K562 (cell line): ENCODE results near the gene IGFL1. TPM values are rescaled to one million over a fixed set of nuclear protein-coding genes. Genes with fewer than 3 reads are reported as not detected.

ENCODE experiments used
- ARNT ChIP-seq, 2 experiments: fragments of 450-650 bp; IDR thresholded peaks; 2 replicates each; pipeline ENCODE4 v1.6.1; 2016; ENCODE audit warnings: mild to moderate bottlenecking in 1 of 2
- BRD4 ChIP-seq: fragments of 200-600 bp; sonication (generic); IDR thresholded peaks from 2 replicates; pipeline ENCODE4 v1.6.1; 2017; ENCODE audit warnings: inconsistent platforms
- BRD9 ChIP-seq: fragments of 450-650 bp; IDR thresholded peaks from 2 replicates; pipeline ENCODE4 v1.6.1; 2018; ENCODE audit warnings: low read depth; ENCODE audit not compliant: partially characterized antibody
- CBFA2T2 ChIP-seq: fragments of 450-650 bp; conservative IDR thresholded peaks from 2 replicates; pipeline ENCODE4 v1.6.1; 2017; ENCODE audit warnings: mild to moderate bottlenecking
- CTCF ChIP-seq, 3 experiments: IDR thresholded peaks in 2 of 3; conservative IDR thresholded peaks in 1 of 3; 2 replicates each; pipeline ENCODE4 v1.5.1; 2011 to 2012; ENCODE audit warnings: low read length in 3 of 3, mild to moderate bottlenecking in 3 of 3, control low read depth in 2 of 3, improper control_type of control experiment in 1 of 3, inconsistent platforms in 1 of 3, low read depth in 1 of 3, mixed read lengths in 1 of 3, moderate library complexity in 1 of 3; ENCODE audit not compliant: insufficient read depth in 2 of 3
- FIP1L1 ChIP-seq: fragments of 200-400 bp; formaldehyde crosslinking; IDR thresholded peaks from 2 replicates; pipeline ENCODE4 v1.6.1; 2018; ENCODE audit warnings: mild to moderate bottlenecking, low read depth, low read length; ENCODE audit not compliant: poor library complexity, severe bottlenecking
- FOXK2 ChIP-seq, 2 experiments: fragments of 450-650 bp; IDR thresholded peaks in 1 of 2; conservative IDR thresholded peaks in 1 of 2; 2 replicates each; pipeline ENCODE4 v1.6.1; 2016; ENCODE audit warnings: low read depth in 2 of 2, mild to moderate bottlenecking in 1 of 2
- FOXP1 ChIP-seq: sonication (generic); formaldehyde crosslinking; IDR thresholded peaks from 2 replicates; pipeline ENCODE4 v1.8.0; 2022; ENCODE audit warnings: mild to moderate bottlenecking, missing genetic modification reagents
- GATAD2B ChIP-seq: fragments of 450-650 bp; IDR thresholded peaks from 2 replicates; pipeline ENCODE4 v1.6.1; 2017; ENCODE audit warnings: mild to moderate bottlenecking, borderline replicate concordance
- GTF2E2 ChIP-seq: fragments of 200-800 bp; sonication (Bioruptor generic); IDR thresholded peaks from 2 replicates; pipeline ENCODE4 v1.6.1; 2016; ENCODE audit warnings: missing genetic modification characterization, missing compliant biosample characterization
- HOXB6 ChIP-seq: fragments of 250-450 bp; sonication (Bioruptor Pico); IDR thresholded peaks from 2 replicates; pipeline ENCODE4 v1.5.1; 2022; ENCODE audit warnings: mild to moderate bottlenecking, borderline replicate concordance
- KLF16 ChIP-seq: IDR thresholded peaks from 2 replicates; pipeline ENCODE4 v1.6.1; 2016; ENCODE audit warnings: antibody characterized with exemption
- MAX ChIP-seq: sonication (generic); formaldehyde crosslinking; IDR thresholded peaks from 2 replicates; pipeline ENCODE4 v1.9.0; 2022; ENCODE audit warnings: mild to moderate bottlenecking, missing genetic modification reagents
- PHB2 ChIP-seq: fragments of 450-650 bp; IDR thresholded peaks from 2 replicates; pipeline ENCODE4 v1.6.1; 2017; ENCODE audit warnings: low read depth
- PPARD ChIP-seq: fragments of 250-450 bp; sonication (Bioruptor Pico); IDR thresholded peaks from 2 replicates; pipeline ENCODE4 v1.8.0; 2022; ENCODE audit warnings: inconsistent platforms, mild to moderate bottlenecking, moderate library complexity
- RFX5 ChIP-seq: IDR thresholded peaks from 2 replicates; pipeline ENCODE4 v1.6.1; 2011; ENCODE audit warnings: low read depth, mild to moderate bottlenecking, improper control_type of control experiment, low read length
- SMAD1 ChIP-seq: fragments of 150-350 bp; IDR thresholded peaks from 2 replicates; pipeline ENCODE4 v1.6.1; 2014; ENCODE audit warnings: low read length, low read depth; ENCODE audit not compliant: partially characterized antibody
- SMARCB1 ChIP-seq: IDR thresholded peaks from 2 replicates; pipeline ENCODE4 v1.6.1; 2011; ENCODE audit warnings: improper control_type of control experiment, low read depth; ENCODE audit not compliant: insufficient read length
- TEAD2 ChIP-seq: fragments of 450-650 bp; IDR thresholded peaks from 2 replicates; pipeline ENCODE4 v1.6.1; 2016; ENCODE audit warnings: missing genetic modification characterization, control low read depth, missing compliant biosample characterization
- ZNF395 ChIP-seq: fragments of 200-800 bp; sonication (Bioruptor generic); IDR thresholded peaks from 2 replicates; pipeline ENCODE4 v1.6.1; 2017; ENCODE audit warnings: missing genetic modification characterization, missing compliant biosample characterization
- ZNF75A ChIP-seq: fragments of 450-650 bp; formaldehyde crosslinking; IDR thresholded peaks from 2 replicates; pipeline ENCODE4 v1.4.0; 2020; ENCODE audit warnings: mild to moderate bottlenecking
- polyA plus RNA-seq, 8 experiments: library from polyadenylated mRNA; depleted of rRNA in 4 of 8; stranded (reverse) in 5 of 8; unstranded in 3 of 8; fragments of >200 nt; fragmentation: Nextera tagmentation in 2 of 8; fragmentation: Illumina TruSeq in 1 of 8; extraction: Ambion mirVana in 2 of 8; extraction: Trizol in 1 of 8; gene quantifications; 2 replicates each; pipeline versions ENCODE4 v1.2.1 to v1.2.3, GENCODE V29; 2011 to 2014; ENCODE audit warnings: inconsistent platforms in 1 of 8, missing spikeins in 1 of 8
- total RNA-seq, 7 experiments: library from RNA; depleted of rRNA in 6 of 7; stranded (reverse); fragments of >200 nt in 6 of 7; fragmentation: Illumina TruSeq in 2 of 7; extraction: Trizol in 2 of 7; gene quantifications; 2 replicates each; pipeline versions ENCODE4 v1.2.1 to v1.2.3, GENCODE V29; 2011 to 2021; ENCODE audit warnings: low replicate concordance in 1 of 7
- TF ChIP-seq, protein P1 (sequence below): sonication (generic); formaldehyde crosslinking; IDR thresholded peaks from 2 replicates; pipeline ENCODE4 v1.4.0; 2020; ENCODE audit warnings: mild to moderate bottlenecking, missing genetic modification reagents
- TF ChIP-seq, protein P2 (sequence below): sonication (generic); IDR thresholded peaks from 2 replicates; pipeline ENCODE4 v1.6.1; 2016

Gene IGFL1
- total and polyA plus RNA-seq, 9 of the 15 experiments (the other 6 are each of a cell fraction or from before 2014, with no cell fraction given) = not detected

- TF ChIP-seq CBFA2T2 = peak; percentile 72
- no peak for TF ChIP-seq MAX (CRISPR knock-in tag)
- no peak for TF ChIP-seq GATAD2B
- TF ChIP-seq ZNF395 = peak; percentile 80
- TF ChIP-seq ZNF75A (CRISPR knock-in tag) = peak; percentile 56; the same call in 1 of the 2 replicates
- no peak for TF ChIP-seq PHB2
- no peak for TF ChIP-seq FOXP1
- TF ChIP-seq KLF16 = peak; percentile 15; the same call in 1 of the 2 replicates
- TF ChIP-seq ARNT (IDR thresholded peaks at IDR 0.05) = peak in 1 of 2 experiments; percentile 87; a peak in 1 of 4 replicates
- TF ChIP-seq HOXB6 (CRISPR knock-in tag) = no peak
- TF ChIP-seq TEAD2 (tag) = no peak
- peak; percentile 78; the same call in 1 of the 2 replicates for TF ChIP-seq GTF2E2 (tag)
- TF ChIP-seq BRD9 = no peak
- TF ChIP-seq BRD4 = no peak
- no peak for TF ChIP-seq FIP1L1
- TF ChIP-seq, protein P1, sequence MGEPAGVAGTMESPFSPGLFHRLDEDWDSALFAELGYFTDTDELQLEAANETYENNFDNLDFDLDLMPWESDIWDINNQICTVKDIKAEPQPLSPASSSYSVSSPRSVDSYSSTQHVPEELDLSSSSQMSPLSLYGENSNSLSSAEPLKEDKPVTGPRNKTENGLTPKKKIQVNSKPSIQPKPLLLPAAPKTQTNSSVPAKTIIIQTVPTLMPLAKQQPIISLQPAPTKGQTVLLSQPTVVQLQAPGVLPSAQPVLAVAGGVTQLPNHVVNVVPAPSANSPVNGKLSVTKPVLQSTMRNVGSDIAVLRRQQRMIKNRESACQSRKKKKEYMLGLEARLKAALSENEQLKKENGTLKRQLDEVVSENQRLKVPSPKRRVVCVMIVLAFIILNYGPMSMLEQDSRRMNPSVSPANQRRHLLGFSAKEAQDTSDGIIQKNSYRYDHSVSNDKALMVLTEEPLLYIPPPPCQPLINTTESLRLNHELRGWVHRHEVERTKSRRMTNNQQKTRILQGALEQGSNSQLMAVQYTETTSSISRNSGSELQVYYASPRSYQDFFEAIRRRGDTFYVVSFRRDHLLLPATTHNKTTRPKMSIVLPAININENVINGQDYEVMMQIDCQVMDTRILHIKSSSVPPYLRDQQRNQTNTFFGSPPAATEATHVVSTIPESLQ (CRISPR knock-in tag) = no peak
- TF ChIP-seq SMAD1 = peak; percentile 35
- TF ChIP-seq, protein P2, sequence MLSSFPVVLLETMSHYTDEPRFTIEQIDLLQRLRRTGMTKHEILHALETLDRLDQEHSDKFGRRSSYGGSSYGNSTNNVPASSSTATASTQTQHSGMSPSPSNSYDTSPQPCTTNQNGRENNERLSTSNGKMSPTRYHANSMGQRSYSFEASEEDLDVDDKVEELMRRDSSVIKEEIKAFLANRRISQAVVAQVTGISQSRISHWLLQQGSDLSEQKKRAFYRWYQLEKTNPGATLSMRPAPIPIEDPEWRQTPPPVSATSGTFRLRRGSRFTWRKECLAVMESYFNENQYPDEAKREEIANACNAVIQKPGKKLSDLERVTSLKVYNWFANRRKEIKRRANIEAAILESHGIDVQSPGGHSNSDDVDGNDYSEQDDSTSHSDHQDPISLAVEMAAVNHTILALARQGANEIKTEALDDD = peak; percentile 53
- peak; percentile 94 to 96 for TF ChIP-seq FOXK2 (conservative IDR thresholded peaks at IDR 0.05 in 1 of 2, IDR thresholded peaks at IDR 0.05 in 1 of 2; ENCODE audit: low read depth in 2 of 2)
- no peak for TF ChIP-seq PPARD (CRISPR knock-in tag)
- TF ChIP-seq RFX5 = peak; percentile 65; the same call in 1 of the 2 replicates
- TF ChIP-seq SMARCB1 = no peak
- TF ChIP-seq CTCF (IDR thresholded peaks at IDR 0.05 in 2 of 3, conservative IDR thresholded peaks at IDR 0.05 in 1 of 3; ENCODE audit: insufficient read depth in 2 of 3, low read depth in 1 of 3, low read length in 3 of 3) = no peak
Observed at GRCh38 chr19:46192992-46193650, 36.4 kb upstream of the IGFL1 start (continued).
